ENCODE measurements around the gene DOCK8.

DOCK8 gene

DNA sequence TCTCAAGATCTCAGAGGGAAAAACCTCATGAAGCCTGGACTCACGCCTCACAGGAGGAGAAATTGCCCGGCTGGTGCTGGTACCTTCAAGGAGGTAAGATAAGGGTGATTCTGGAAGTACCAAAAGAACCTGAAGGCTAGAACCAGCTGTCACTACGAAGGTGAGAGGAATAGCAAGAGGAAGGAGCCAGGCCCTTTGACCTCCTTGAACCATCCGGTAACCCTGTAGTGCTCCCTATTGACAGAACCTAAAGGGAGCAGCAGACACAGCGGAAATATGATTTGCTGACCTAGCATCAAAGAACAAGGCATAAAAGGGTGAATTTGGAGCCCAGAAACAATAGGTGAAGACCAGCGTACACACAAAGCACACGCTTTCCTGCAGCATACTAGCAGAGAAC, 92.2 kb downstream of the DOCK8 start:
- DNase-seq (ENCODE audit: low read depth) = no peak

DNA sequence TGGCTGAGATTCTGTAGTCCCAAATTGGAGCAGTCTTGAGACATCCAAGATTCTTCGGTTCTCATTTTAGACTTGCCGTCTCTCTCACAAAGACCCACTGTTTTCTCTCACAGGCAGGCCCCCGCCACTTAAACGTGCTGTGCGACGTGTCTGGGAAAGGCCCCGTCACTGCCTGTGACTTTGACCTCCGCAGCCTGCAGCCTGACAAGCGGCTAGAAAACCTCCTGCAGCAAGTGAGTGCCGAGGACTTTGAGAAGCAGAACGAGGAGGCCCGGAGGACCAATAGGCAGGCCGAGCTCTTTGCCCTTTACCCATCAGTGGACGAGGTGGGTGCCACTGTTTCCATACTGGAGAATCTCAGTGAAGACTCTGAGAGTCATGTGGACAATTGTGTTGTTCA, 97.2 kb downstream of the DOCK8 start:
- DNase-seq (ENCODE audit: low read depth) = no peak

DNA sequence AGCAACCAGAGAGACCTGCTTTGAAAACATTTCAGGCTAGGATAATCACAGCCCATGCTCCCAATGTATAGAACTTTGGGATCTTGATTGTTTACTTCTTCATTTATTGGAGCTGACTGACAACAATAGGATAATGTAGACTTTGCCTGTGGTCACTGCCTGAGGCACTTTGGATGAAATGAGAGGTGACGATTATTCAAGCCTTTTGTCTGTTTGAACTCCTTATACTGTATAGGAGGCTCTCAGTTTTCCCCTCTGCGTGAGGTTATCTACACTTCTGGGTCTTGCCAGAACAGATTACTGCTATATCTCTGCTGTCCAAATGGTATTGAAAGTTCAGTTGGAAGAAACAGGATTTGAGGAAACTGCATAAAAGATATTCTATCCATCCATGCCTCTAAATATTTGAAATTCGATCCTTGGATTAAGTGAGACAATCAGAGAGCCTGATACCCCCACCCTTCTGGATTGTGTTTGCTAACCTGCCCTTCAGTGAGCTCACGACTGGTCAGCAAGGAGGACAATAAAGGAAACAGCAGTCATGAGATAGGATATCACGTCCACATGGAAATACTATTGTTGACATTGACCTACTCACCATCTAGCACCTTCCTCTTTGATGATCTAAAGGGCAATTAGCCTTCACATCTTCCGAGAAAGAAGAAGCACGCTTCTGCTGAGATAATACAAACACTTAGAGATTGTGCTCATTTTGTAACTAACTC, 98.1 kb downstream of the DOCK8 start:
- DNase-seq (ENCODE audit: low read depth) = no peak

DNA sequence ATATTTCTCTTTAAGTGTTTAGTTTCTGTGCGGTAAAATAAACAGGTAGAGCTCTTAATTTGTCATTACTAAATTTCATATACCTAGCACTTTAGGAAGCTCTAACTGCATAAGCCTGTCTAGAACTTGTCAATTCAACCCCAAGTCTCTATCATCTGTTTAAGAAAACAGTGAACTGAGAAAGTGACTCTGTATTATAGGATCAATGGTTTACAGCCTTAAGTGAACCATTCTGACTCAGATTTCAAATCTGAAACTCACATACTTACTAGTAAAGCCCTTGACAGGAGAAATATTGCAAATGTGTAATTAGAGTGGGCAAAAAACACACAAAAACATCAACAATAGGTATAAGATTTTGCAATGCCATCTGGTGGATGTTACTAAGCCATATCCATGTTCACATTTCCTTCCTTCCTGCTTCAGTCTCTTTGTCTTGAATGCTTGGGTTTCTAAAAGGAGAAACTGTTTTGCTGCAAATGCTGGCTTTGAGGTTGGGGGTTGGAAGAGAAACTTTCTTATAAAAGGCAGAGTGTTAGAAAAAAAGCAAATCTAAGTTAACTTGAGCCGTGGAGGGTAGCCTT, 101.8 kb downstream of the DOCK8 start:
- DNase-seq (ENCODE audit: low read depth) = no peak

DNA sequence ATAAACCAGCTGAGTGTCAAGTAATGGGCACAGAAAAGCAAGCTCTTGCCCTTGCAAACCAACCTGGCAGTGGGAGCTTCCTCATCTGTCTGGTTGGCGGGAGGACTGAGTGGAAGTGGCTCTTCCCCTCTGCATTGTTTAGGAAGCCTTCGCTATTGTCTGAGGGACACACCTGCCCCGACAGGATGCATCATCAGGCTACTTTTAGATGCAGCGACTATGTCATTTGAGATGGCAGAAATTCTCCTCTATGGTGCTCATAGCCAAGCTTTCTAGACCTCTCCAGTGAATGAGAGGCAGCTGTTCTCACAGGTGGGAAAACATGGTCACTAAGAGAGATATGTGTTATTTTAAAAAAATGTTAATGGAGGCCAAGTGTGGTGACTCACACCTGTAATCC, 104.0 kb downstream of the DOCK8 start:
- DNase-seq (ENCODE audit: low read depth) = no peak

DNA sequence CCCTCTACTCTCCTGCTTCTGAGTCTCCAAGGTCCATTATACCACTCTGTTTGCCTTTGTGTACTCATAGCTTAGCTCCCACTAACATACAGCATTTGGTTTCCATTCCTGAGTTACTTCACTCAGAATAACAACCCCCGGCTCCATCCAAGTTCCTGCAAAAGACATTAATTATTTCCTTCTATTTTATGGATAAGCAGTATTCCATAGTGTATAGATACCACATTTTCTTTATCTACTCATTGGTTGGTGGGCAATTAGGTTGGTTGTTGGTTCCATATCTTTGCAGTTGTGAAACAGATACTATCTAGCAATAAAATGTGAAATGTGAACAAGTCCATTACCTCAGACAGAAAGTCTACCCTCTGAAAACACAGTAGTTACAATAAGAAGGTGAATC, 110.3 kb downstream of the DOCK8 start:
- no peak for DNase-seq (ENCODE audit: low read depth)

DNA sequence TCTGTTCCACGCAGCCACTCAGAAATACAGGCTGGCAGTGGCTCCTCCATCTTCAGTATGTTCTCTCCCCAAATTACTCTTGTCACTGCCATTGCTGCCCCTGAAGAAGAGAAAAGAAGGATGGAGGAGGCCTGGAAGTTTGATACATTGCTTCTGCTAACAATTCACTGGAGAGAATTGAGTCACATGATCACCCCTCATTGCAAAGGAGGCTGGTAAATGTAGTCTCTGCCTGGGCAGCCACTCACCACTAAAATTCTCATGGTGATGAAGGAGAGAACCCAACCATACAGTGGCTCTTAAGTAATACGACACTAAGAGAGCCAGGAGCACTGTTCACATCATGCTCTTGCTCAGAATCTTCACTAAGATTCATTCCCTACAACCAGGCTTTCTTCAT, 112.0 kb downstream of the DOCK8 start:
- no peak for DNase-seq (ENCODE audit: low read depth)

DNA sequence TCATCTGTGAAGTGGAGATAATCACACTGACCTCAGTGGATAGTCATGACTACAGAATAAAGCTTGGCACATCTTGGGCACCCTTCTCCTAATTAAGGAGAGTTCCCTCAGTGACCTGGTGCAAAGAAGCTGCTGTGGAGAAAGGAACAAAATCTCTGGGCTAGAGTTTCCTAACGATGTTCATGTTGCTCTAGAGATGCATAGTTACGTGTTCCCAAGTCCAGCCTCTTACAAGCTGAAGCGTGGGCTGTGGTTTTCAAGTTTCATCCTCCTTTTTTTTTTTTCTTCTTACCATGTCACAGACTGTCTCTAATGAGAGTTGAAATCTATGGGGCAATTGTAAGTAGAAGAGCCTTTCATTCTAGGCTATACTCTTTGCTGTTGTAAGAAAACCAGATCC, 113.8 kb downstream of the DOCK8 start:
- DNase-seq (ENCODE audit: low read depth) = no peak

DNA sequence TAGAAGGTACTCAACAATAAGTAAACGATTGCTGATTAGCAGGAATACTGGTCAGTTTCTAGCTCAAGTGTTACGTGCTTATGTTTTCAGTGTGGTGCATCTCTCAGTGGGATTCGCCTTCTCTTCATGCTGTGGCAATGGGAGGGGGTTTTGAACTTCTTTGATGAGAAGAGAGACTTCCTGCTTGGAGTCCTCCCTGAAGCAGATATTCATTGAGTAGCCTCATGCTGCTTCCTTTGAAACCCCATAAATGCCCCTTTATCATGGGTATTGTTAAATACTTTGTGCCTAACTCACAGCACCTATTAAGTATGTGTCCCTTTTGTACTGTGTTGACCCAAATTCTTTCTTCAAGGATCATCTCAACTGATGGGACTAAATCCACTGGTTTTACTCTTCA, 116.5 kb downstream of the DOCK8 start:
- no peak for DNase-seq (ENCODE audit: low read depth)

DNA sequence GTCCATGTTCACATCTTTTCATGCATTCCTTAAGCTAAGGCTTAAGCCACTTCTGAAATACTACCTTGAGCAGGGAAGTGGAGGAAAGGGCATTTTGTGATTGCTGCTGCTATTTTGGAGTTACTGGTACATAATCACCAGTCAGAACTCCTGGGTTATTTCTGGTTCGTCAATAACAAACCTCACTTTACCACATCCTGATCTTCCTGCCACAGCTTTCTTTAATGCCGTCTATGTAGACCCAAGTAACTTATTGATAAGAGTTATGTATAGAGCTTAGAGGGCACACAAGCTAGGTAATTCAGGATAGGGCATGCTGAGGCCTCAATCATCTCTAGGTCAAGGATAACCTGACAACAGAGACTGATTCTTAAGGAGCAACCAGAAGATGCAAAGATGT, 120.7 kb downstream of the DOCK8 start:
- no peak for DNase-seq (ENCODE audit: low read depth)

DNA sequence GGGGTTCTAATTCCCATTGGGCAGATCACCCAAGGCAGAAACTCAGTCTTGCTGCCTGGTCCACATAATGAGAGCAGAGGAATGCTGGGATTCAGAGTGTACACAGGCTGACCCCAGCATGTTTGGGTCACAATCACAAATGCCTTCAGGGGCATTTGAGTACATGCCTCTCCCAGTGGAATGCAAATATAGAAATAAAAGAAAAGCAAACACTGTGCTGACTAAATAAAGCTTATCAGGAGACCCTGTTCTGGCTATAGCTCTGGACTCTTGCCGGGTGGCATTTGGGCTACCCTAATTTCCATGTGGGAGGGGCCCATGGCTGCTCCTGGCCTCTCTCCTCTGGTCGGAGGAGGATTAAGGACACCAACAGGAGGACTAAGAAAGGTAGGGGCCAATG, 121.4 kb downstream of the DOCK8 start:
- no peak for DNase-seq (ENCODE audit: low read depth)

DNA sequence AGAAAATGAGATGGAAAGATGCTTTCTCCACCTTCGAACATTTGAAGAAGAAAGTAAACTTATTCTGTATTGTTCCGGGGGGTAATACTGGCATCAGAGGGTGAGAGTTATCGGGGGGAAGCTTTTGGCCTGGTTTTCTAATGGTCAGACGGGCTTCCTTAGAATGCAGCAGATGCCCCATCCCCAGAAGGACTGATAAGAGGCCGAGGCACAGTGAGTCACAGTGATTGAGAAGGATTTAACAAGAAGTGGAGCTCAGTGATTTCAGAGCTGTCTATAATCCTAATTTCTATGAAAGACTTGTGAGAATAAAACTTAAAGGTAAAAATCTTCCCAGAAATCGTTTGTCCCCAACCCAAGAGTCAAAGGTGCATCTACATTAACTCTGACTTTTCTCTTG, 123.9 kb downstream of the DOCK8 start:
- no peak for DNase-seq (ENCODE audit: low read depth)

DNA sequence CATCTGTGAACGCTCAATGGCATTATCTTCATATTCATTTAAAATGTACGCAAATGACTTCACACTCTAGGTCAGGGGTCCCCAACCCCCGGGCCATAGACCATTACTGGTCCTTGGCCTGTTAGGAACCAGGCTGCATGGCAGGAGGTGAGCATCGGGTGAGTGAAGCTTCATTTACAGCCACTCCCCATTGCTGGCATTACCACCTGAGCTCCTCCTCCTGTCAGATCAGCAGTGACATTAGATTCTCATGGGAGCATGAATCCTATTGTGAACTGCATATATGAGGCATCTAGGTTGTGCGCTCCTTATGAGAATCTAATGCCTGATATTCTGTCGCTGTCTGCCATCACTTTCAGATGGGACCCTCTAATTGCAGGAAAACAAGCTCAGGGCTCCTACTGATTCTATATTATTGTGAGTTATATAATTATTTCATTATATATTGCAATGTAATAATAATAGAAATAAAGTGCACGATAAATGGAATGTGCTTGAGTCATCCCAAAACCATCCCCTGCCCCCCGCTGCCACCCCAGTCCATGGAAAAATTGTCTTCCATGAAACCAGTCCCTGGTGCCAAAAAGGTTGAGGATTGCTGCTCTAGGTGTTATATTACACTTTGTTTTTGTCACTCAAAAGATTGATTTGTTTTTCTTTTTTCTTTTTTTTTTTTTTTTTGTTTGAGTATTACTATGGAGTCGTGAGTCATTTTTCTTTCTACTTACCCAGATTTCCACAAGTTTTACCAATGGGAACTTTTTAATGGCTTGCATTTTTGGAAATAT, 127.2 kb downstream of the DOCK8 start:
- no peak for DNase-seq (ENCODE audit: low read depth)

DNA sequence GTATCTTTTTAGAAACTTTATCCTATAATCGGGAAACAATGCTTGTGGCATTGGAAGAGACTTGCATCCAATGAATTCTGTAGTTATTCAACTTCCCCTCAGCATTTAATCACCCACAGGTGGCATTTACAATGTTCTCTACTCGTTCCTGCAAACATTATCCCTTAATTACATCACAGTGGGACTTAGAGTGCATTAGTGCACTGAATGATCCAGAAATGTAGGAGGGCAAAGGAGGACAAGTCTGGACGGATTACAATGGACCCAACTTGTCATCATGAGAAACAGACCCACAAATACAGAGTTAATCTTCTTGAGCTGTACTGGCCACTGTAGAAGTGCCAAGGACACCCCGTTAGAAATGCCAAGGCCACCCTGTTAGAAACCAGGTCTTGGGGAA, 129.1 kb downstream of the DOCK8 start:
- no peak for DNase-seq (ENCODE audit: low read depth)

DNA sequence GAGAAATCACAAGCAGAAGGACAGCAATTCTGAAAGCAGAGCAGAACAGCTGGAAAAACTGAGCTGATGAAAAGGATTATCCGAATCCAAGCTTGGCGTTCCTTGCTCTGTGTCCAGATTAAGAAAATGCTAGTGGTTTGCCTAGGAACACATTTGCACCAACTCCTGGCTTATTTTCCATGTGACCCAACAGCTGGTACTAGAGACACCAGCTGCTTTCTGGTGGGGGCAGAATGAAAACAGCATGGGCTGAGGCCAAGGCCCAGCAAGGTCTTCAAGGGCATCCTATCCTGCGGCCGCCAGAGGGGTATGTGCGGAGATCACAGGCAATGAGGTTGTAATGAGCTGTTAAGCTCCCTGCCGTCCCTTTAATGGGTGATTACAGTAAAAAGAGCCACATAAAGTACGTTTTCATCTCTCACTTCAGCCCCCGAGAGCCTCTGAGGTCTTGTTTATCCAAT, 131.5 kb downstream of the DOCK8 start:
- no peak for DNase-seq (ENCODE audit: low read depth)

DNA sequence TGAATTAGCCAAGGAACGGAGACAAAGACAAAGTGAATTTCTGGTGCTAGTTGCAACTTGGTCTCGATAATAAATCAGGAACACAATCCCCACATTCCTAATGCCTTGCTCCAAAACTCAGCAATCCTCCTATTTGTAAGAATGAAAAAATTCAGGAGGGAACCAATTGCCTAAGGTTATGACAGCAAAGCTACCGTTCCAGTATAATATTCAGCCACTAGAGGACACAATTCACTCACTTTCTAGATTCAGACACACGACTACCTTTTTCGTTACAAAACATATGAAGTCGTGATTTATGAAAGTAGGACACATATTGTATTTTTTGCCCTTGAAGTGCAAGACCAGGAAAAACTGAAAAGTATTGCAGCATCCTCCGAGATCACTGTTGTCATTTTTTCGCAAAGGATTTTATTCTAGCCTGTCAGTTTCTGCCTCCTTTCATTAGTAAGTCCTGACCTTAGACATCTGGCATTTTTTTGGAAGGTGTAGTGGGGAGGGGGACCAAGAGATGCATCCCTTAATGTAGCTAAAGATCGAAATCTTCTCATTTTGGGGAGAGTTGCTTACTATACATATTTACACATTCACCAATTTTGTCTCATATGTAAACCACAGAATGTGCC, 133.1 kb downstream of the DOCK8 start:
- DNase-seq (ENCODE audit: low read depth) = no peak

DNA sequence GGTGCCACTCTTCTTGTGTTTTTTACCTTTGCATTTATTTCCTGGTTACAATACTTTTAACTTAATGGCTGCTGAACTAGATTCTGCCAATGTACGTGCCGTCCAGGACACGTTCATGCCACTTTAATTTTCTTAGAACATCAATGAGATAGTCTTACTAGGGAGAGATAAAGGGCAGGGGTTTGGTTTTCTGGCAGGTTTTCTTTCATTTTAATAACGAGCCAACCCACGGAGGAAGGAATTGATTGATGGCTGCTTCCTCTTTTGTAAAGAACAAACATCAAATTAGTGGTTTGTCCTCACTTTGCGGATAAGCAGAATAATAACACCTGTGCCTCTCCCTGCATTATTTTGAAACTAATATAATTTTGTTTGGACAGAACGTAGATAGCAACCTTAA, 135.7 kb downstream of the DOCK8 start:
- no peak for DNase-seq (ENCODE audit: low read depth)

DNA sequence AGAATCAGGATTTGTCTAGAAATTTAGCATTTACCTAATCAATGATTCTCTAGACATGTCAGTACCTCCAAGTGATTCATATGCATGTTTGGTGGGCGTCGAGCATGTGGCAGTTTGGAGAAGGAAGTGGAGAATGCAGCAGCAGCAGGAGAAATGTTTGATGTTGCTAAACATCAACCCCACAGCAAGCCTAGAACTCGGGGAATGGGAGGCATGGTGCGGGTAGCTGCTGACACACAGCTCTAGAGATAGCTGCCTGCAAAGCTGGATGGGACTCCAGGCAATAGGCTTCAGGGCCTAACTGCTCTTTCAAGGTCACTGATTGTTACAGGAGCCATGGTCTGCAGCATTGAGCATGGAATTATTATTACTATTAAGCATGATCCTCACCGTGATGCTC, 137.3 kb downstream of the DOCK8 start:
- no peak for DNase-seq (ENCODE audit: low read depth)

DNA sequence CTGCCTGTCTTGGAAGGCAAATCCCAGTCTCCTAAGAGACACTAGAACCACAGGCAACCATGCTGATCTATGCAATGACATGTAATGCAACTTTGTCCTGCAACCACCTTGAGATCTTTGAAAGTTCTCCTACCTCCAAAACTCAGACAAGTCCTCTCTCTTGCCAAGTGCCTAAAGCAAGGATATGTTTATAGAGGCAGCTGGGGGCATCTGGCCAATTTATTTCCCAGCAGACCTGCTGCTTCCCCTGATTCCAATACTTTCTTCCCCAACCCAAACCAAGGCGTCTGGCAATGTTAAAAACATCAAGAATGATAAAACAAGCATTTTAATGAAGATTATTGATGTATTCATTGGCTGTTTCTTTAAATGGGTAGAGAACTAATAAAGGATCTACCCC, 138.4 kb downstream of the DOCK8 start:
- no peak for DNase-seq (ENCODE audit: low read depth)

DNA sequence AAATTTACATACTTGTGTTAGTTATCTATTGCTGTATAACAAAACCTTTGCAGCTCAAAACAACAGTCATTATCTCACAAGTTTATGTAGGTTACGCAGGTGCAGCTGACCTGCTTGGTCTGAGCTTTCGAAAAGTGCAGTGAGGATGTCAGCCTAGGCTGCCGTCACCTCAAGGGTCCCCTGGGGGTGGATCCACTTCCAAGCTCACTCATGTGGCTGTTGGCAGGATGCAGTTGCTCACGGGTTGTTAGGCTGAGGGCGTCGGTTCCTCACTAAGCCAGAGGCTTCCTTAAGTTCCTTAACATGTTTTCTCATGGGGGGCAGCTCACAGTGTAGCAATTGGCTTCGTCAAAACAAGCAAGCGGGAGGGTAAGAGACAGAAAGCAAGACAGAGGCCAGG, 139.8 kb downstream of the DOCK8 start:
- no peak for DNase-seq (ENCODE audit: low read depth)

DNA sequence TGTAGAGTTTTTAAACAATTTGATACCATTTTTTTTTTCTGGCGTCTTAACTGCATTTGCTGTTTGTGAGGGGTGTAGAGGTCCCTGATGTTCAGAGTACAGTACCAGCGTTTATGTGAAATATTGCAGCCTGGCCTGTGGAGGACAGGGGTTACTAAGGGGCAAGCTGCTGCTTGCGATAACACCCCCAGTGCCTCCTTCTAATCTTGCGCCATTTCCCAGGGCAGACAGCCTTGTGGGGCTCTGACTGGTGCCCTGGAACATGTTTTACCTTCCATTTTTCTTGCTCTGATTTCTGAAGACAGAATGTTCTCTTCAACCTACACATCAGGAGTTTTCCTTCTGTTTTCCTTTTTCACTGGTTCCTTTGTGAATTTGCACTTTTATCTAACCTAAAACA, 142.9 kb downstream of the DOCK8 start:
- DNase-seq (ENCODE audit: low read depth) = no peak

DNA sequence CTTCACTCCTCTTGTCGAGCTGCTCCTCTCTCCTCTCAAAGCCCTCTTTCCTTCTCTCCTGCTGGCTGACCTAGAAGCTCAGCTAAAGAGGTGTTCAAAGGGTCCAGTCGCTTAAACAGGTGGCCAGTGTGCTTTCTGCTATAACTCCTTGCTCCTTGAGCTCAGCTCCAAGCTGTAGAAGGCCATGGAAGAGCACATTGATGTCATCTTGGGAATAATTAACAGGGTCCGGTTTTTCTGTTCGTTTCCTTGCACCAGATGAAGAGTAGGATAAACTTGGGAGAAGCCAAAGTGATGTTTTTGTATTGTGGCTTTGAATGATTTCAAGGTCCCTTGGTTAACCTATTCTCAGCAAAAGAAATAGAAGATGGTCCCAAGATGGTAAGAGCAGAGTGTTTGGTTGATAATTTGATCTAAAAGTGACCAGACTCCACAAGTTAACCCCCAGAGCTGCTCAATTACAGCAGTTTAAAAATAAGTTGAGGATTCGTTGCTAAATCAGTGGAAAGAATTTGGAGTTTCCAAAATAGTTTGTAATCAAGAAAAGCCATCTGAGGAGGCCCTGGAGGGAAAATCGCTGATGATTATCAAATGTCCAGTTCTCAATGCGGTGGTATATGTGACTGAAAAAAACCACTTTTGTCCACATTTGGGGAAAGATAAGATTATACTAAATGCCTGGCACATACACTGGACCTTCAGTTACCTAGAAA, 148.1 kb downstream of the DOCK8 start:
- no peak for DNase-seq (ENCODE audit: low read depth)

All from non-pigmented ciliary epithelial cell (primary cell).